NB4 (cell line): ENCODE measurements around the gene TMED4.

Experiments
- DNase-seq: peaks from one replicate; pipeline ENCODE4 v3.0.0; 2010; ENCODE audit warnings: low read depth
- H3K4me3 ChIP-seq: one replicate; pipeline ENCODE4 v1.5.1; 2011; ENCODE audit warnings: mild to moderate bottlenecking, low read depth, low read length, moderate library complexity
- CTCF ChIP-seq: IDR thresholded peaks from one replicate; pipeline ENCODE4 v1.5.1; 2012; ENCODE audit warnings: low read depth, low read length
- MAX ChIP-seq: IDR thresholded peaks from 2 replicates; pipeline ENCODE4 v1.6.1; 2011; ENCODE audit warnings: low read depth, low read length
- MYC ChIP-seq: IDR thresholded peaks from 2 replicates; pipeline ENCODE4 v1.6.1; 2011; ENCODE audit warnings: low read depth, low read length
- POLR2A ChIP-seq: IDR thresholded peaks from 2 replicates; pipeline ENCODE4 v1.6.1; 2011; ENCODE audit warnings: mild to moderate bottlenecking; ENCODE audit not compliant: insufficient read length; ENCODE audit errors: extremely low read depth

The TMED4 gene

GRCh38 chr7:44618753-44619152 lies 36.7 kb upstream of the TMED4 start:
- no peak for DNase-seq
- TF ChIP-seq POLR2A (no peak), MAX (no peak), MYC (no peak), CTCF (no peak)
- no peak overlapping the region for H3K4me3 ChIP-seq

GRCh38 chr7:44618045-44618444 lies 36.0 kb upstream of the TMED4 start:
- H3K4me3 ChIP-seq: no peak overlapping the region
- DNase-seq: no peak
- TF ChIP-seq MYC (no peak), MAX (no peak), CTCF (no peak), POLR2A (no peak)

GRCh38 chr7:44617225-44617890 lies 35.3 kb upstream of the TMED4 start:
- H3K4me3 ChIP-seq: no peak overlapping the region
- DNase-seq: no peak

GRCh38 chr7:44616545-44616944 lies 34.5 kb upstream of the TMED4 start:
- TF ChIP-seq MAX (no peak), CTCF (no peak), MYC (no peak), POLR2A (no peak)
- H3K4me3 ChIP-seq: no peak overlapping the region
- DNase-seq: no peak

More at GRCh38 chr7:44617225-44617890, 35.3 kb upstream of the TMED4 start:
- TF ChIP-seq CTCF (no peak), POLR2A (no peak), MYC (no peak), MAX (no peak)

GRCh38 chr7:44615793-44616192 lies 33.8 kb upstream of the TMED4 start:
- H3K4me3 ChIP-seq: no peak overlapping the region
- no peak for TF ChIP-seq MAX
- no peak for TF ChIP-seq CTCF
- no peak for TF ChIP-seq POLR2A
- TF ChIP-seq MYC: no peak
- no peak for DNase-seq

- peak; percentile 65 for DNase-seq
- TF ChIP-seq POLR2A (no peak), CTCF (no peak), MYC (no peak), MAX (no peak)
- H3K4me3 ChIP-seq: no peak overlapping the region
These were observed 33.1 kb upstream of the TMED4 start for GRCh38 chr7:44615149-44615611.
